GM21825 (cell line): ENCODE data around the gene OCA2.
"Not testable (repeated sequence)": the region's sequence is repeated elsewhere in the genome, so short reads cannot be mapped to it uniquely, and the experiment has no call there.

Experiments
- ATAC-seq: cut with Tn5 transposase; IDR thresholded peaks from one replicate; pipeline ENCODE4 v1.9.1; 2021; ENCODE audit warnings: mild to moderate bottlenecking, moderate library complexity; ENCODE audit not compliant: unreplicated experiment

OCA2 gene

GRCh38 chr15:28026221-28026620 lies 72.9 kb downstream of the OCA2 start:
- ATAC-seq: no peak

- ATAC-seq: no peak
Measured at GRCh38 chr15:28025413-28025812, 73.7 kb downstream of the OCA2 start.

- ATAC-seq: no peak
Measured at GRCh38 chr15:28024889-28025250, 74.2 kb downstream of the OCA2 start.

GRCh38 chr15:28023933-28024888 lies 74.9 kb downstream of the OCA2 start:
- no peak for ATAC-seq

- no peak for ATAC-seq
Measured at GRCh38 chr15:28023422-28023821, 75.7 kb downstream of the OCA2 start.

GRCh38 chr15:28022961-28023360 lies 76.2 kb downstream of the OCA2 start:
- no peak for ATAC-seq

GRCh38 chr15:28022181-28022580 lies 76.9 kb downstream of the OCA2 start:
- ATAC-seq: no peak

GRCh38 chr15:28021281-28022039 lies 77.7 kb downstream of the OCA2 start:
- no peak for ATAC-seq

- ATAC-seq: no peak
Measured at GRCh38 chr15:28020644-28021043, 78.5 kb downstream of the OCA2 start.

GRCh38 chr15:28019594-28020309 lies 79.4 kb downstream of the OCA2 start:
- ATAC-seq: no peak

GRCh38 chr15:28018291-28019044 lies 80.6 kb downstream of the OCA2 start:
- ATAC-seq: no peak

- no peak for ATAC-seq
Measured at GRCh38 chr15:28017423-28017924, 81.6 kb downstream of the OCA2 start.

- no peak for ATAC-seq
Measured at GRCh38 chr15:28015855-28016254, 83.3 kb downstream of the OCA2 start.

GRCh38 chr15:28014623-28015200 lies 84.4 kb downstream of the OCA2 start:
- ATAC-seq: no peak

- no peak for ATAC-seq
Measured at GRCh38 chr15:28013976-28014375, 85.1 kb downstream of the OCA2 start.

GRCh38 chr15:28013480-28013879 lies 85.6 kb downstream of the OCA2 start:
- no peak for ATAC-seq

- no peak for ATAC-seq
Measured at GRCh38 chr15:28012231-28012630, 86.9 kb downstream of the OCA2 start.

GRCh38 chr15:28008175-28008574 lies 90.9 kb downstream of the OCA2 start:
- ATAC-seq: not testable (repeated sequence)

- no peak for ATAC-seq
Measured at GRCh38 chr15:28006116-28006905, 92.8 kb downstream of the OCA2 start.
